ENCODE results near the gene SKP1.

SKP1 gene

DNA sequence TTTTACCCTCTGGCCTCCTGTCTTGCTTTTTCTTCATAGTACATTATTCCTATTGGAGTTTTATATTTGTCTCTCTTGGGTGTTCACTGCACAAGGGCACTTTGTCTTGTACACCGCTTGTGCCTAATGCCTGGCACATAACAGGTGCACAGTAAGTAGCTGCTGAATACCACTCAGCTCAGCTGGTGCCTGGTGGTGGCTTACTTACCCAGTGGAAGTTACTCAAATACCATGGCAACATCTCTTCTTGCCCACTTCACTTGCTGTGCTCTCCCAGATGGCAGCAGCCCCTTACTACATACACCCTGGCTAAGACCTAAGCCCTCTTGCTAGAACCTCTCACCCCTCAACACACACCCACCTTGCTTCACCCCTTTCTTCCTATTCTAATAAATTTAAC lies 11.3 kb upstream of the SKP1 start:
- no peak overlapping the region for H3K4me3 ChIP-seq (ENCODE audit: low read depth, low read length)
- TF ChIP-seq, protein P1, sequence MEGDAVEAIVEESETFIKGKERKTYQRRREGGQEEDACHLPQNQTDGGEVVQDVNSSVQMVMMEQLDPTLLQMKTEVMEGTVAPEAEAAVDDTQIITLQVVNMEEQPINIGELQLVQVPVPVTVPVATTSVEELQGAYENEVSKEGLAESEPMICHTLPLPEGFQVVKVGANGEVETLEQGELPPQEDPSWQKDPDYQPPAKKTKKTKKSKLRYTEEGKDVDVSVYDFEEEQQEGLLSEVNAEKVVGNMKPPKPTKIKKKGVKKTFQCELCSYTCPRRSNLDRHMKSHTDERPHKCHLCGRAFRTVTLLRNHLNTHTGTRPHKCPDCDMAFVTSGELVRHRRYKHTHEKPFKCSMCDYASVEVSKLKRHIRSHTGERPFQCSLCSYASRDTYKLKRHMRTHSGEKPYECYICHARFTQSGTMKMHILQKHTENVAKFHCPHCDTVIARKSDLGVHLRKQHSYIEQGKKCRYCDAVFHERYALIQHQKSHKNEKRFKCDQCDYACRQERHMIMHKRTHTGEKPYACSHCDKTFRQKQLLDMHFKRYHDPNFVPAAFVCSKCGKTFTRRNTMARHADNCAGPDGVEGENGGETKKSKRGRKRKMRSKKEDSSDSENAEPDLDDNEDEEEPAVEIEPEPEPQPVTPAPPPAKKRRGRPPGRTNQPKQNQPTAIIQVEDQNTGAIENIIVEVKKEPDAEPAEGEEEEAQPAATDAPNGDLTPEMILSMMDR (conservative IDR thresholded peaks at IDR 0.05; ENCODE audit: low read depth, low read length) = no peak
- no peak for DNase-seq (ENCODE audit: low read depth)

DNA sequence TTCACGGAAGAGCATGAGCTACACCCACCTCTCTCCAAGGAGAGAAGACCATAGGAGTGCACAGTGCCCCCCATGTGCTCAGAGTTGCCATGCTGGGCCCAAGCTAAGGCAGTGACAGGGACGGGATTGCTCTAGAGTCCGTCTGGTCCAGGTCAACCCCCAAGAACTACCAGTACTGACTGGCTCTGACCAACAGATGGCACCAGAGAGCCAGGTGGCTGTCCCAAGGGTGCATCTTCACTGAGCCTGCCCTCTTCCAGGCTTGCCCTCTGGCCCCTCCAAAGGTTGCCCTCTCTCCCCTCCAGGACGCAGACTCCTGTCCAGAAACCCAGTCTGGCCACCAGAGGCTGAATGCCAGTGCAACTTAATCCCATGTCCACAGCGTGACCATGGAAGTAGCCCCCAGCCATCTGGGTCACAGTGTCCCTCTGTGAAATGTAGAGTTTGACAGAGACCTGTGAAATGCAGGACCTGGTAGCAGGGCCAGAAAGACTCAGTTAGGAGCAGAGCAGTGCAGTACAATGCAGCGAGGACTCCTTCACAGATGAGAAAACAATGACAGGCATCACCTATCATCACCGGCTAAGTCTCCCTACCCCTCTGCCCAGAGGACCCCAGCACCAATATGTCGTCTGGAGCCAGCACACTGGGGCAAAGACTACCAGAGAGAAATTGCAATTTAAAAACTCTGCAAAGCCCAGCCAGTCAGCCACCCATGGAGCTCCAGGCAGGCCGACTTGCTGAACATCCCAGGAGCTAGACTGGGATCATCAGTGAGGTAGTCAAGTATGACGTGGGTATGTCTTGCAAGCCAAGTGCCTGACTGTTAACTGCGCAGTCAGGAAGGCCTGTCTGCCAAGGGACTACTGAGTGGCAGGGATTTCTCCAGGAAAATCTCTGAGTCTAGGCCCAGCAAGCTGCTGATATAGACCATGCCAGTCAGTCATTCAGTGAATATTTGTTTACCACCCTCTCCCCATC lies 7.7 kb upstream of the SKP1 start:
- TF ChIP-seq, protein P1 (conservative IDR thresholded peaks at IDR 0.05; ENCODE audit: low read depth, low read length) = peak; percentile 95
- DNase-seq (ENCODE audit: low read depth) = peak; percentile 72
- no peak overlapping the region for H3K4me3 ChIP-seq (ENCODE audit: low read depth, low read length)

DNA sequence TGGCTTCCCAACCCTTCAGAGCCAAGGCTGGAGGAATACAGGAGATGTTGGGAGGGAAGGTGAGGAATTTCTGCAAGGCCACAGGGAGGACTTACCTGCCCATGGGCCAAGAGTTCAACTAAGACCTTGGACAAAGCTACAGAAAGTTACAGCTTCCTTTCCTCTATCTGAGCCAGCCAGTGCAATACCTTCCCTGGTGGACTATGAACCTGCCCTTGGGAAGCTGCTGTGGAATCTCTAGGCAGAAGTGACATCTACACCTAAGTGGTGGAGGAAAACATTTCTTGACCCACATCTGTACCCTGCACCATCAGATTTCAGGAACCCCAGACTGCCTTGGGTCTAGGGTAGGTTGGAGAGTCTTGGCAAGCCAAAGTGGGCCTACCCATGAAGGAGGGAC lies 6.7 kb upstream of the SKP1 start:
- TF ChIP-seq, protein P1 (conservative IDR thresholded peaks at IDR 0.05; ENCODE audit: low read depth, low read length) = no peak

DNA sequence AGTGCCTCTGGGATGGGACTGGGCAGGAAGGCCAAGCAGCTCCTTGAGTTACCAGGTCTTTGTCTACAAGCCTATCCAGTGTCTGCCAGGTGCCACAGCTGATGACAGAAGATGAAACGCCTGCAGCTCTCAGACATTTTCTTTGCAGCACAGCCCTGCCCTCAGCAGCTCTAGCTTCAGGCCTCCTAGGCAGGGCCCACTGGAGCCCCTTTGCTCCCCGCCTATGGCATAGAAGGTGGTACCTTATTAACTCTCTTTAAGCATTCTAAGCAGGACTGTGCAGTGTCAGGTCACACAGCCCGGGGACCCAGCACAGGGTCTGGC lies 1.3 kb upstream of the SKP1 start:
- TF ChIP-seq, protein P1 (conservative IDR thresholded peaks at IDR 0.05; ENCODE audit: low read depth, low read length) = no peak
- no peak overlapping the region for H3K4me3 ChIP-seq (ENCODE audit: low read depth, low read length)
- DNase-seq (ENCODE audit: low read depth) = no peak

More for the DNA sequence above, 6.7 kb upstream of the SKP1 start:
- no peak for DNase-seq (ENCODE audit: low read depth)
- no peak overlapping the region for H3K4me3 ChIP-seq (ENCODE audit: low read depth, low read length)

DNA sequence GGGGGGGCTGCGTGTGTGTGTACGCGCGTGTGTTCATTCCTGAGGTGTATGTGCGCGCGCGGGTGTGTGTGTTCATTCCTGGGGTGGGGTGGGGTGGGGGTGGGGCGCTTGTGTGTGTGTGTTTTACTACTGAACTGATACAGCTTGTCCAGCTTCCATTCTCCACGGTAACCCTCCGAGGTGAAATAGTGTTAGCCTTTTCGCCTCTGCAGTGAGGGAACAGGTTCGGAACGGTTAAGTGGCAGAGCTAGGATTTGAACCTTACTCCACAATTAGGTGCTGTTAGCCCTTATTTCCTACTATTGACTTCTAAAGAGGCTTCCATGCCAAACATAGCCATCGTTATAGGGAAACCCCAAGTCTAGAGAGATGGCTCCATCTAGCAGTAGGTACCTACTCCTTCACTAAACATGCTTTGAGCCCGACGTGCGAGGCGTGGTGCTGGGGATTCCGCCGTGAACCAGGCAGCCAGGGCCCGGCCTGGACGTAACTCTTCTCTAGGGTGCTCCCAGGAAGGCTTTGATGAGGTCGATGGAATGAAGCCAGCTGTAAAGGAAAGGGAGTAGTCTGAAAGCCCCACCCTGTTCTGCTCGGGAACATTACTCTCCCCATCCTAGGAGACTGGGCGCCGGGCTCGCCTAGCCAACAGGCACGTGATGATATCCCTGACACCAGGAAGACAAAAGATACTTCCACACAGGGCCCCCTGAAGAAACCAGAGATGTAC lies 782 bp upstream of the SKP1 start:
- peak overlapping the region; percentile 98 for H3K4me3 ChIP-seq (ENCODE audit: low read depth, low read length)
- TF ChIP-seq, protein P1 (conservative IDR thresholded peaks at IDR 0.05; ENCODE audit: low read depth, low read length) = no peak
- peak; percentile 23 for DNase-seq (ENCODE audit: low read depth)

DNA sequence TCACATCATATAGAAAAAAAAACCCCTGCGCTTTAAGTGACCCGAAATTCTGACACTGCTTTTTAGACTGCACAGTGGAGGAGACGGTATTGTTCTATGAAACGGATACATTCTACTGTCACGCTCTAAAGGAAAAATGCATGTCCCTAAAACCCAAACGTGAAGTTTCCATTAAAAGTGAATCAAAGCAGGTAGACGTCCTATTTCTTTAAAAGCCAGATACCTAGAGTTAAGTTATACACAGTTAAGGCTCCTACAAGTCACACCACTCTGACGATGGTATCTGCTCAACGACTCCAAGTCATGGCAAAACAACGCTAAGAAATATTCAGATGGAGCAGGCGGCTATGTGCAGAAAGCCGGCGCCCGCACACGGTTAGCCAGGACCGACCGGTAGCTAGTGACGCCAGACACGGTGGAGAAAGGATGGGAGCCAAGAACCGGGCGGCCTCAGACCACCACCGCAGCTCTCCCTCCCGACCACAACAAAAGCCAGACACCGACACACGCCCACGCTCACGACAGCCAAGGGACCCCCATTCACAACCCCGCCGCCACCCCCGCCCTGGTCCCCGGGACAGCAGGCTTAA lies 734 bp downstream of the SKP1 start:
- H3K4me3 ChIP-seq (ENCODE audit: low read depth, low read length) = peak overlapping the region; percentile 98
- TF ChIP-seq, protein P1 (conservative IDR thresholded peaks at IDR 0.05; ENCODE audit: low read depth, low read length) = no peak
- DNase-seq (ENCODE audit: low read depth) = peak; percentile 39

Measured in choroid plexus epithelial cell (primary cell).